KMS-11 (cell line): ENCODE results near the gene KCNQ2.

Experiments used
- H2AFZ ChIP-seq: fragments of 200-600 bp; sonication (generic); 2 replicates; pipeline ENCODE4 v1.6.1; 2016; ENCODE audit warnings: antibody characterized with exemption, mixed run types, low read depth
- H3K27ac ChIP-seq: fragments of 200-600 bp; sonication (generic); 2 replicates; pipeline ENCODE4 v1.6.1; 2016; ENCODE audit warnings: mild to moderate bottlenecking, mixed run types
- H3K27me3 ChIP-seq: fragments of 200-600 bp; sonication (generic); 2 replicates; pipeline ENCODE4 v1.6.1; 2017; ENCODE audit warnings: mild to moderate bottlenecking, low read depth, mixed run types, moderate library complexity; ENCODE audit not compliant: insufficient read depth
- H3K36me3 ChIP-seq: fragments of 200-600 bp; sonication (generic); 2 replicates; pipeline ENCODE4 v1.6.1; 2017; ENCODE audit warnings: mild to moderate bottlenecking, mixed run types; ENCODE audit not compliant: insufficient read depth
- H3K4me1 ChIP-seq: fragments of 200-600 bp; sonication (generic); 2 replicates; pipeline ENCODE4 v1.6.1; 2016; ENCODE audit warnings: mild to moderate bottlenecking, low read depth, mixed run types; ENCODE audit not compliant: poor library complexity, severe bottlenecking
- H3K4me2 ChIP-seq: fragments of 200-600 bp; sonication (generic); 2 replicates; pipeline ENCODE4 v1.7.0; 2016; ENCODE audit warnings: mild to moderate bottlenecking, mixed run types
- H3K4me3 ChIP-seq: fragments of 200-600 bp; sonication (generic); IDR thresholded peaks from 2 replicates; pipeline ENCODE4 v1.6.1; 2017; ENCODE audit warnings: low read depth, low read length, mixed read lengths; ENCODE audit not compliant: insufficient read depth
- H3K79me2 ChIP-seq: fragments of 200-600 bp; sonication (generic); 2 replicates; pipeline ENCODE4 v1.6.1; 2016; ENCODE audit warnings: low read depth, mixed run types; ENCODE audit not compliant: insufficient read depth
- H3K9ac ChIP-seq: fragments of 200-600 bp; sonication (generic); 2 replicates; pipeline ENCODE4 v1.6.1; 2016; ENCODE audit warnings: mild to moderate bottlenecking, mixed run types
- H4K20me1 ChIP-seq: fragments of 200-600 bp; sonication (generic); 2 replicates; pipeline ENCODE4 v1.6.1; 2016; ENCODE audit warnings: mild to moderate bottlenecking, mixed run types; ENCODE audit not compliant: insufficient read depth
- TF ChIP-seq, protein P1 (sequence below): fragments of 200-600 bp; sonication (generic); conservative IDR thresholded peaks from 2 replicates; pipeline ENCODE4 v1.6.1; 2017; ENCODE audit warnings: low read depth, mild to moderate bottlenecking, antibody characterized with exemption, low read length, moderate library complexity, mixed read lengths

KCNQ2 gene

DNA sequence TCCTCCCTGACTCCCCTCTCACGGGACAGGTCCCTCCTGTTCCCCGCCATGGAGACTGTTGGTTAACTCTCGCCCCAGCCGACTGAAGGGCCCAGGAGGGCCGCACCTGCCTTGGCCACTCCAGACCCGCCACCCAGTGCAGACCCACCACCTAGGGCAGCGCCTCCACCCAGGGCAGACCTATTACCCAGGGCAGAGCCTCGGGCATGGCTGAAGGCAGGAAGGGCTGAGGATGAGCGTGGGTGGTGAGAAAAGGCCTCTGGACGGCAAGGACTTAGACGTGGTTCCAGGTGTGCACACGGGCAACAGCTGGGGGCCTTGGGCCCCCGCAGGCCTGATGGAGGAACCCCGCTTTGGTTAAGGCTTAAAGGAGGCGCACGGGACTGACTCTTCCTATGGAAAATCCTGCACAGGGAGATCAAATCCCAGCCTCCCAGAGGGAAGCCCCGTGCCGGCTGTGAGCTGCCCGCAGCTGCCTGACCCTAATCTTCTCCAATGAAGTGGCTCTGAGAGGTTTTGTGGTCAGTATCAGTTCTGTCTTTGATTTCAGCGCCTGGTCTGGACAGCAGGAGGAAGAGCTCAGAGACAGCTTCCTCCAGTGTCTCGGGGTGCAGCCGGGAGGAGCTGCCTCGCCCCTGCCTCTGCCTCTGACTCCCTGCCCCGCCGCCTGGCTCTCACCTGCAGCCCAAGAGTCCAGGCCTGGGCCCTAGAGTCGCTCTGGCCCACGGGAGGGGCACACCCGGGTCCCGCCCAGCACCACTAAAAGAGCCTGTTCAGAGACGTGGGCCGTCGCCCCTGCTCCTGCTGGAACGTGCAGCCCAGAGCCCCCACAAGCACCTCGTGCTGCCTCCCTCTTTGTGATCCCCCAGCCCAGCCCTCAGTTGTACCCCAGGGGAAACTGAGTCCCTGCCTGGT lies 99.2 kb downstream of the KCNQ2 start:
- Histone ChIP-seq H3K4me2 (no peak overlapping the region), H3K27me3 (peaks cover 89% of the 10 kb centered on the region), H3K27ac (no peak overlapping the region), H4K20me1 (no peaks in the 10 kb centered on the region), H3K4me3 (no peak overlapping the region), H3K4me1 (no peaks in the 10 kb centered on the region), H3K9ac (no peak overlapping the region), H3K79me2 (no peaks in the 10 kb centered on the region), H2AFZ (no peak overlapping the region), H3K36me3 (no peaks in the 10 kb centered on the region)
- TF ChIP-seq, protein P1, sequence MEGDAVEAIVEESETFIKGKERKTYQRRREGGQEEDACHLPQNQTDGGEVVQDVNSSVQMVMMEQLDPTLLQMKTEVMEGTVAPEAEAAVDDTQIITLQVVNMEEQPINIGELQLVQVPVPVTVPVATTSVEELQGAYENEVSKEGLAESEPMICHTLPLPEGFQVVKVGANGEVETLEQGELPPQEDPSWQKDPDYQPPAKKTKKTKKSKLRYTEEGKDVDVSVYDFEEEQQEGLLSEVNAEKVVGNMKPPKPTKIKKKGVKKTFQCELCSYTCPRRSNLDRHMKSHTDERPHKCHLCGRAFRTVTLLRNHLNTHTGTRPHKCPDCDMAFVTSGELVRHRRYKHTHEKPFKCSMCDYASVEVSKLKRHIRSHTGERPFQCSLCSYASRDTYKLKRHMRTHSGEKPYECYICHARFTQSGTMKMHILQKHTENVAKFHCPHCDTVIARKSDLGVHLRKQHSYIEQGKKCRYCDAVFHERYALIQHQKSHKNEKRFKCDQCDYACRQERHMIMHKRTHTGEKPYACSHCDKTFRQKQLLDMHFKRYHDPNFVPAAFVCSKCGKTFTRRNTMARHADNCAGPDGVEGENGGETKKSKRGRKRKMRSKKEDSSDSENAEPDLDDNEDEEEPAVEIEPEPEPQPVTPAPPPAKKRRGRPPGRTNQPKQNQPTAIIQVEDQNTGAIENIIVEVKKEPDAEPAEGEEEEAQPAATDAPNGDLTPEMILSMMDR: no peak

DNA sequence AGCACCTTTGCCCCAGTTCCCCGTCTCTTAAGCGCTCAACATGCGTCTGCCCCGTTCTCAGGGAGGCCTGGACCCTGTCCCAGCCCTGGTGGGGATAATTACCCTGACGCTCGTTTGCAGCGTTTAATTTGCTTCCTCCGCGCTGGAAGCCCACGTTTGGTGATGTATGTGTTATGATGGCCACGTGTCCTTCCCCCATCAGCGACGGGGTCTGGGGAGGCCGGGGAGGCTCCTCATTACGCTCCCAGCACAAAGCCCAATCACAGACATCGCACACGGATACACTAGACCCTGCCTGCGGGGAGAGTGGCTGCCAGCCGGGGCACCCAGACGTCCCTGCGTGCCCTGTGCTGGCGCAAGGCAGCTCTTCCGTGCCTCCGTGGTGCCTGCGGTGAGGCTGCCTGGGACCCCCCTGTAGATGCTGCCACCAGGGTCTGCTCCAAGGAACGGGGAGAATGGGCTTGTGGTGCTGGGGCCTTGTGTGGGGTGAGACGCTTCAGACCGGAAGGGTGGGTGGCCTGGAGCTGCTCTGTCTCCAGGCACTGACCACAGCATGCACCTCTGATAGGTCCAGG lies 101.1 kb downstream of the KCNQ2 start:
- no peak overlapping the region for H3K4me2 ChIP-seq
- H3K79me2 ChIP-seq: no peaks in the 10 kb centered on the region
- no peaks in the 10 kb centered on the region for H3K36me3 ChIP-seq
- no peak overlapping the region for H3K27ac ChIP-seq
- no peak overlapping the region for H3K9ac ChIP-seq
- H4K20me1 ChIP-seq: no peaks in the 10 kb centered on the region
- H3K4me1 ChIP-seq: no peaks in the 10 kb centered on the region
- H3K27me3 ChIP-seq: peaks cover 88% of the 10 kb centered on the region
- TF ChIP-seq, protein P1: no peak
- no peak overlapping the region for H3K4me3 ChIP-seq
- no peak overlapping the region for H2AFZ ChIP-seq

DNA sequence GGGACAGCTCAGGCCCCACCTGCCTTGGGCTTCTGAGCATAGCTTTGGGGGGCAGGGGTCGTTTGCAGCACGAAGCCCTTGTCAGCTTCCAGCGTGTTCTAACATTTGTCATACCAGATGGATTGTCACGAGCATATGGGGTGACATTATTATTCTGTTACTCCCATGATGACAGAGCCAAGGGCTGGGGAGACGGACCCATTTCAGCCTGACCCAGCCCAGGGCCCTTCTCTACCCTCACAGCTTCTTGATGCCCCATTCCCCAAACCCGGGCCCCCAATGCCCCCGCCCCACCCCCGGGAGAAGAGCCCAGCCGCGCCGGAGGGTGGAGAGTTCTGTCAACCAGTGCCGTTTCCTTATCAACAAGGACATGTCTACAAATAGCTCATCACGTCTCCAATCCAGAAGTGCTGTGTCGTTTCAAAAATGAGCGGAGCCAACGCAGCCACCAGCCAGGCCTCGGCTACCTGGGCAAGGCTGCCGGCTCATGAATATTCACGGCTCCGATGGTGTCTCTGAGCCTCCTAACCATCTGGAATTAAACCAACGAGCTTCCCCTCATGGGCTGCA lies 101.8 kb downstream of the KCNQ2 start:
- Histone ChIP-seq H3K36me3 (no peaks in the 10 kb centered on the region), H3K79me2 (no peaks in the 10 kb centered on the region), H3K27me3 (peaks cover 91% of the 10 kb centered on the region), H3K27ac (no peak overlapping the region), H4K20me1 (no peaks in the 10 kb centered on the region), H3K9ac (no peak overlapping the region), H3K4me3 (no peak overlapping the region), H3K4me2 (no peak overlapping the region), H2AFZ (no peak overlapping the region), H3K4me1 (no peaks in the 10 kb centered on the region)
- TF ChIP-seq, protein P1: no peak

DNA sequence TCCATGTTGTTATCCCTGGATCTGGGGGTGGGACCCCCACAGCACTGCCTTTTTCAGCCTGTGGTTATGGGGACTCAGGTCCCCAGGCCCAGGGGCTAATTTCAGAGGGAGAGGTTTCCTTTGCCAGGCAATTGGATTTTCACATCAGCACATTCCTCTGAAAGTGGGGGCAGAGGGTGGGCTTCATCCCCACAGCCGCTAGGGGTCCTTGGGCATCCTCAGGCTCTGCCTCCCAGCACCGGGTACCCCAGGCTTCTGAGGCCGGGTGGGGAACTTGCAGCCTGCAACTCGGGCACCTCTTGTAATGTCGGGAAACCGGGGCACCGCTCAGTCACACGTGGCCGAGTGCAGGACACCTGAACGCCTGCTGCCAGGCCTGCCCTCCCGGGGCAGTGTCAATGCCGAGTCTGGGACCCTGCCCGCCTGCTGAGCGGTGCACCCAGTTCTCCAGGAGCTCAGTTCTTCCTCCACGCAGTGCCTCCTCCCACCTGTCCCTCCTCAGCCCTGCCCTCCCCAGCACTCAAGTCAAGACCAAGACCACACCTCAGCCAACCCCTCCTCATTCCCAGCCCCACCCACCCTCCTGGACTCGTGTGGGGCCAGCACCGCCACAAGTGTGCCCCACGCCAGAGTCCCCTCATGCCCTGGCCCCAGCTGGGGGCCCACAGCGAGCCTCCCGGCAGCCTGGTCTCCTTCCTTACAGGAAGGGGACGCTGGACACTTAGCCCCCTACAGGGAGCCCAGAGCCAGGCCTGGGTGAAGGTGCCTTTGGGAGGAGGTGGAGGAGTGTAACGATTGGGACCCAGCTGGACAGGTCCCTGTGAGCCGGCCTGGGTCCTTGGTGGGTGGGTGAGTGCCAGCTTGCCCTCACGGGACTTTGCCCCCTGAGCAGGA lies 102.5 kb downstream of the KCNQ2 start:
- Histone ChIP-seq H3K4me3 (no peak overlapping the region), H3K27ac (no peak overlapping the region), H3K79me2 (no peaks in the 10 kb centered on the region), H3K4me1 (no peaks in the 10 kb centered on the region), H2AFZ (no peak overlapping the region), H3K27me3 (peaks cover 94% of the 10 kb centered on the region), H3K36me3 (no peaks in the 10 kb centered on the region), H3K4me2 (no peak overlapping the region), H3K9ac (no peak overlapping the region), H4K20me1 (no peaks in the 10 kb centered on the region)
- TF ChIP-seq, protein P1: no peak
